ENCODE measurements around the gene SPTLC2.
"Not testable (repeated sequence)": the region's sequence is repeated elsewhere in the genome, so short reads cannot be mapped to it uniquely, and the experiment has no call there.

Gene SPTLC2

GRCh38 chr14:77529213-77529612 is 87.2 kb downstream of the SPTLC2 start:
- no peak overlapping the region for H3K4me3 ChIP-seq (replicated peaks; ENCODE audit: insufficient read depth, low read length)
- H3K27me3 ChIP-seq (ENCODE audit: insufficient read depth, poor library complexity, severe bottlenecking): no peaks in the 10 kb centered on the region
- TF ChIP-seq, protein P1, sequence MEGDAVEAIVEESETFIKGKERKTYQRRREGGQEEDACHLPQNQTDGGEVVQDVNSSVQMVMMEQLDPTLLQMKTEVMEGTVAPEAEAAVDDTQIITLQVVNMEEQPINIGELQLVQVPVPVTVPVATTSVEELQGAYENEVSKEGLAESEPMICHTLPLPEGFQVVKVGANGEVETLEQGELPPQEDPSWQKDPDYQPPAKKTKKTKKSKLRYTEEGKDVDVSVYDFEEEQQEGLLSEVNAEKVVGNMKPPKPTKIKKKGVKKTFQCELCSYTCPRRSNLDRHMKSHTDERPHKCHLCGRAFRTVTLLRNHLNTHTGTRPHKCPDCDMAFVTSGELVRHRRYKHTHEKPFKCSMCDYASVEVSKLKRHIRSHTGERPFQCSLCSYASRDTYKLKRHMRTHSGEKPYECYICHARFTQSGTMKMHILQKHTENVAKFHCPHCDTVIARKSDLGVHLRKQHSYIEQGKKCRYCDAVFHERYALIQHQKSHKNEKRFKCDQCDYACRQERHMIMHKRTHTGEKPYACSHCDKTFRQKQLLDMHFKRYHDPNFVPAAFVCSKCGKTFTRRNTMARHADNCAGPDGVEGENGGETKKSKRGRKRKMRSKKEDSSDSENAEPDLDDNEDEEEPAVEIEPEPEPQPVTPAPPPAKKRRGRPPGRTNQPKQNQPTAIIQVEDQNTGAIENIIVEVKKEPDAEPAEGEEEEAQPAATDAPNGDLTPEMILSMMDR (IDR thresholded peaks at IDR 0.05; ENCODE audit: insufficient read depth, low read length): no peak
- TF ChIP-seq SPI1 (IDR thresholded peaks at IDR 0.05; ENCODE audit: borderline replicate concordance, low read depth): no peak
- TF ChIP-seq, protein P2, sequence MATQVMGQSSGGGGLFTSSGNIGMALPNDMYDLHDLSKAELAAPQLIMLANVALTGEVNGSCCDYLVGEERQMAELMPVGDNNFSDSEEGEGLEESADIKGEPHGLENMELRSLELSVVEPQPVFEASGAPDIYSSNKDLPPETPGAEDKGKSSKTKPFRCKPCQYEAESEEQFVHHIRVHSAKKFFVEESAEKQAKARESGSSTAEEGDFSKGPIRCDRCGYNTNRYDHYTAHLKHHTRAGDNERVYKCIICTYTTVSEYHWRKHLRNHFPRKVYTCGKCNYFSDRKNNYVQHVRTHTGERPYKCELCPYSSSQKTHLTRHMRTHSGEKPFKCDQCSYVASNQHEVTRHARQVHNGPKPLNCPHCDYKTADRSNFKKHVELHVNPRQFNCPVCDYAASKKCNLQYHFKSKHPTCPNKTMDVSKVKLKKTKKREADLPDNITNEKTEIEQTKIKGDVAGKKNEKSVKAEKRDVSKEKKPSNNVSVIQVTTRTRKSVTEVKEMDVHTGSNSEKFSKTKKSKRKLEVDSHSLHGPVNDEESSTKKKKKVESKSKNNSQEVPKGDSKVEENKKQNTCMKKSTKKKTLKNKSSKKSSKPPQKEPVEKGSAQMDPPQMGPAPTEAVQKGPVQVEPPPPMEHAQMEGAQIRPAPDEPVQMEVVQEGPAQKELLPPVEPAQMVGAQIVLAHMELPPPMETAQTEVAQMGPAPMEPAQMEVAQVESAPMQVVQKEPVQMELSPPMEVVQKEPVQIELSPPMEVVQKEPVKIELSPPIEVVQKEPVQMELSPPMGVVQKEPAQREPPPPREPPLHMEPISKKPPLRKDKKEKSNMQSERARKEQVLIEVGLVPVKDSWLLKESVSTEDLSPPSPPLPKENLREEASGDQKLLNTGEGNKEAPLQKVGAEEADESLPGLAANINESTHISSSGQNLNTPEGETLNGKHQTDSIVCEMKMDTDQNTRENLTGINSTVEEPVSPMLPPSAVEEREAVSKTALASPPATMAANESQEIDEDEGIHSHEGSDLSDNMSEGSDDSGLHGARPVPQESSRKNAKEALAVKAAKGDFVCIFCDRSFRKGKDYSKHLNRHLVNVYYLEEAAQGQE (IDR thresholded peaks at IDR 0.05; ENCODE audit: insufficient replicate concordance, low read depth): no peak
- no peak for TF ChIP-seq GABPA (IDR thresholded peaks at IDR 0.05; ENCODE audit: low read depth)
- no peak for TF ChIP-seq POLR2AphosphoS5 (IDR thresholded peaks at IDR 0.05; ENCODE audit: low read depth)
- H3K27ac ChIP-seq (replicated peaks): no peak overlapping the region
- no peak for DNase-seq (ENCODE audit: low read depth in 1 of 2, low spot score in 1 of 2)

GRCh38 chr14:77528701-77529100 is 87.7 kb downstream of the SPTLC2 start:
- not testable (repeated sequence) for DNase-seq (ENCODE audit: low read depth in 1 of 2, low spot score in 1 of 2); H3K4me3 ChIP-seq (replicated peaks; ENCODE audit: insufficient read depth, low read length); H3K27me3 ChIP-seq (ENCODE audit: insufficient read depth, poor library complexity, severe bottlenecking); H3K27ac ChIP-seq (replicated peaks)

DNA sequence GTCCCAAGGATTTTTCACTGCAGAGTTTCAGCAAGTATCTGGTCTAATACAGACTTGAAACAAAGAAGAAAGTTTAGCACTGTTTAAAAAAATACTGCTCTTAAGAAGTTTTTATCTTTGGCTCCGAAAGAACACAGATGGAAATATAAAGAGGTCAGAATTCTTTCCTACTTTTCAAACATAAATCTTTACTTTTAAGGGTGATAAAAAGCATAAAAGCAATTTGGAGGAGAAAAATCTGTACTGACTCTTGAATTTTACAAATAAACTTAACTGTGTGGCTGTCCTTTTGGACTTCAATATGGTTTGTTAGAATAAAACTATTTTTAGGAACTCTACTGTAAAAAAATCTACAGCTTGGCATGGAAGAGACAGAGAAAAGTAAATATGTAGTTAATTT is 90.2 kb downstream of the SPTLC2 start:
- Histone ChIP-seq H3K27ac (replicated peaks) (no peak overlapping the region), H3K4me3 (replicated peaks; ENCODE audit: insufficient read depth, low read length) (no peak overlapping the region), H3K27me3 (ENCODE audit: insufficient read depth, poor library complexity, severe bottlenecking) (no peaks in the 10 kb centered on the region)
- TF ChIP-seq, protein P1 (IDR thresholded peaks at IDR 0.05; ENCODE audit: insufficient read depth, low read length): no peak
- no peak for TF ChIP-seq SPI1 (IDR thresholded peaks at IDR 0.05; ENCODE audit: borderline replicate concordance, low read depth)
- no peak for DNase-seq (ENCODE audit: low read depth in 1 of 2, low spot score in 1 of 2)

- Histone ChIP-seq H3K27me3 (ENCODE audit: insufficient read depth, poor library complexity, severe bottlenecking) (no peaks in the 10 kb centered on the region), H3K27ac (replicated peaks) (no peak overlapping the region), H3K4me3 (replicated peaks; ENCODE audit: insufficient read depth, low read length) (no peak overlapping the region)
- TF ChIP-seq, protein P1 (IDR thresholded peaks at IDR 0.05; ENCODE audit: insufficient read depth, low read length): no peak
- TF ChIP-seq SPI1 (IDR thresholded peaks at IDR 0.05; ENCODE audit: borderline replicate concordance, low read depth): no peak
- TF ChIP-seq POLR2AphosphoS5 (IDR thresholded peaks at IDR 0.05; ENCODE audit: low read depth): no peak
- TF ChIP-seq, protein P2 (IDR thresholded peaks at IDR 0.05; ENCODE audit: insufficient replicate concordance, low read depth): no peak
- TF ChIP-seq GABPA (IDR thresholded peaks at IDR 0.05; ENCODE audit: low read depth): no peak
- no peak for DNase-seq (ENCODE audit: low read depth in 1 of 2, low spot score in 1 of 2)
These were observed 91.9 kb downstream of the SPTLC2 start for GRCh38 chr14:77524536-77524935.

All from HL-60 (cell line).